ENCODE data around the gene NOL11.
"Not testable (repeated sequence)": the region's sequence is repeated elsewhere in the genome, so short reads cannot be mapped to it uniquely, and the experiment has no call there.

NOL11 gene

GRCh38 chr17:67711916-67712315, 5.8 kb upstream of the NOL11 start:
- DNase-seq = no peak

DNA sequence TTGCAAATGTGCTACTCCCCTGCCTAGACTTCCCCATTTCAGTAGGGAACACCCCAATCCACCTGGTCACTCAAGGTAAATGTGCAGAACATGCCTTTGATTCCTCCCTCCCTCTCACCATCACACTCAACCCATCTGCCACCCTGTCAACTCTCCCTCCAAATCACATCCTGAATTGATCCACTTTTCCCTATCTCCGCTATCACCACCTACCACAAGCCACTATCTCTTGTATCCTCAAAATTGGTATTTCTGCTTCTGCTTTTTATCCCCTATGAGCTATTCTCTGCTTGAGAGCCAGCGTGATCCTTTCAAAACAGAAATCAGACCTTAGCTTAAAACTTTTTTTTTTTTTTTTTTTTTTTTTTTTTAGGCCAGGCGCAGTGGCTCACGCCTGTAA, 5.4 kb upstream of the NOL11 start:
- no peak for DNase-seq

GRCh38 chr17:67713169-67713568, 4.6 kb upstream of the NOL11 start:
- DNase-seq = no peak

DNA sequence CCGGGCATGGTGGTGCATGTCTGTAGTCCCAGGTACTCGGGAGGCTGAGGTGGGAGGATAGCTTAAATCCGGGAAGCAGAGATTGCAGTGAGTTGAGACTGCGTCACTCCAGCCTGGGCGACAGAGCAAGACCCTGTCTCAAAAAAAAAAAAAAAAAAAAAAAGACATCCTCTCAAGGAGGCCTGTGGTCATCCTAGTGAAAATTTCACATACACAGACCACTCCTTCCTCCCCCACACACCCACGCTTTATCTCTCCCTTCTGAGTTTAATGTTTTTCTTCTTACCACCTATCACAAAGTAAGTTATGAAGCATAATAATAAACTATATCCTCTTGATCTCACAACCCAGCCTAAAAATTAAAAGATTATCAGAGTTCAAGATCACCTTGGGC, 1.3 kb upstream of the NOL11 start:
- DNase-seq = no peak

GRCh38 chr17:67717192-67717623, 528 bp upstream of the NOL11 start:
- no peak for DNase-seq

DNA sequence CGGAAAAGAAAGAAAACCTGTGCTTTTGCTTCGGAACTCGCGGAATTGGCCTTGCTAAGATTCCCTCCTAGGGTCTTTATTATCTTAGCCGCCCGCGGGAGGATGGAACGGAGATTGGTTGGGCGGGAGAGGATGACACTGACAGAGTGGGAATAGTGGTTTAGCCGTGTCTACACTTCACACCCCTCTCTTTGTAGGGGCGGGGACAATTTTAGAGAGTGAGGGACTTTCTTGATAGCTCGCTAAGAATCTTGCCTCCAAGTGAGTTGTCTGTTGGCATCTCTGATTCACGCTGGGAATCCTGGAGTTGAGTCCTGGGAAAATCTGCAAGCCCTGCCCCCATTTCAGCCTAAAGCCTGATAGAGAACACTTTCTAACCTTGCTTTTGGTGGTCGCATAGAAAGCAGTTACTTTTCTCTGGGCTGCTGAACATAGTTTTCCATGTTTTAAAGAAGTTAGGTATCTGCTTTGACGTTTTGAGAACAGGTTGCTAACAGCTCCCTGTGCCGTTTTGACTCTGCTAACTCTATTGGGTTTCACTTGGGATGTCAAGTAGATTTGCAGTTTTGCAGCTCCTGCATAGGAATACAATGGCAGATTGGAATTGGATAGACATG, 697 bp downstream of the NOL11 start:
- DNase-seq = no peak

- no peak for DNase-seq
Measured at GRCh38 chr17:67725373-67725791, 7.6 kb downstream of the NOL11 start.

DNA sequence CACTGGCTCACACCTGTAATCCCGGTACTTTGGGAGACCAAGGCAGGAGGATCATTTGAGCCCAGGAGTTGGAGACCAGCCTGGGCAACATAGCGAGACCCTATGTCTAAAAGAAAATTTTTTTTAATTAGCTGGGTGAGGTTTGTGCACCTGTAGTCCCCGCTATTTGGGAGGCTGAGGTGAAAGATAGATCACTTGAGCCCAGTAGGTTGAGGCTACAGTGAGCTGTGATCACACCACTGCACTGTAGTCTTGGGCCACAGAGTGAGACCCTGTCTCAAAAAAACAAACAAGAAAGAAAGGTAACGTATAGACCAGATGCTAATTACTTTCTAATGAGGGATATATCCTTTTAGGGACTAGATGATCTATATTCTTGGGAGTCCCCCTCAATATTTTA, 8.1 kb downstream of the NOL11 start:
- no peak for DNase-seq

DNA sequence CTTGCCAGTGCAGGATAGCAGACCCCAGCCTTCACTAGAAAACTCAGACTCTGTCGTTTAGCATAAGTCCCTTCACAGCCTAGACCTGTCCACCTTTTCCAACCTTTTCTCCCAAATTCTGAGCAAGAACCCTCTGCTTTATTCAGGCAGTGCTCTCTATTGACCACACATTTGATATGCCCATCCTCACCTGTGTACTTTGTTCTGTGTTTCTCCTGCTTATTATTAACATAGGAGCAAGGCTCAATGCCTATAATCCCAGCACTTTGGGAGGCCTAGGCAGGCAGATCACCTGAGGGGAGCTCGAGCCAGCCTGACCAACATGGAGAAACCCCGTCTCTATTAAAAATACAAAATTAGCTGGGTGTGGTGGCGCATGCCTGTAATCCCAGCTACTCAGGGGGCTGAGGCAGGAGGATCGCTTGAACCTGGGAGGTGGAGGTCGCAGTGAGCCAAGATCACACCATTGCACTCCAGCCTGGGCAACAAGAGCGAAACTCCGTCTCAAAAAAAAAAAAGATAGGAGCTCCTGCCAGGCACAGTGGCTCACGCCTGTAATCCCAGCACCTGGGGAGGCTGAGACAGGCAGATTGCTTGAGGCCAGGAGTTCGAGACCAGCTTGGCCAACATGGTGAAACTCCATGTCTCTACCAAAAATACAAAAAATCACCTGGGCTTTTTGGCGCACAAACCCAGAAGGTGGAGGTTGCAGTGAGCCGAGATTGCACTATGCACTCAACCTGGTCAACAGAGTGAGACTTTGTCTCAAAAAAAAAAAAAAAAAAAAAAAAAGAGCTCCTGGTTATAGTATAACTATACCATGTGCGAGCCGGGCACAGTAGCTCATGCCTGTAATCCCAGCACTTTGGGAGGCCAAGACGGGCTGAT, 9.7 kb downstream of the NOL11 start:
- not testable (repeated sequence) for DNase-seq

- DNase-seq = no peak
Measured at GRCh38 chr17:67729903-67730302, 12.2 kb downstream of the NOL11 start.

GRCh38 chr17:67730731-67731130, 13.0 kb downstream of the NOL11 start:
- DNase-seq = no peak

DNA sequence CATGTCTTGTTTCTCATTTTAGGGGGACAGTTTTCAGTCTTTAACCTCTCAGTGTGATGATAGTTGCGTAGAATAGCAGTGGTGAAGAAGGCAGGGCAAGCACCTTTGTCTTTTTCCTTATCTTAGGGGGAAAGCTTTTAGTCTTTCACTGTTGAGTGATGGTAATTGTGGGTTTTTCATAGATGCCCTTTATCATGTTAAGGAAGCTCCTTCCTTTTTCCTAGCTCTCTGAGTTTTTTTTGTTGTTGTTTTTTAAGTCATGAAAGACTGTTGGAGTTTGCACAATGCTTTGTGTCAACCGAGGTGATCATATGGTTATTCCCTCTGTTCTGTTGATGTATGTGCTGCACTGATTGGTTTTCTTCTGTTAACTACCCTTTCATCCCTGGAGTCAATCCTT, 15.7 kb downstream of the NOL11 start:
- DNase-seq = no peak

GRCh38 chr17:67737145-67737544, 19.4 kb downstream of the NOL11 start:
- no peak for DNase-seq

- DNase-seq = no peak
Measured at GRCh38 chr17:67742025-67742424, 24.3 kb downstream of the NOL11 start.

DNA sequence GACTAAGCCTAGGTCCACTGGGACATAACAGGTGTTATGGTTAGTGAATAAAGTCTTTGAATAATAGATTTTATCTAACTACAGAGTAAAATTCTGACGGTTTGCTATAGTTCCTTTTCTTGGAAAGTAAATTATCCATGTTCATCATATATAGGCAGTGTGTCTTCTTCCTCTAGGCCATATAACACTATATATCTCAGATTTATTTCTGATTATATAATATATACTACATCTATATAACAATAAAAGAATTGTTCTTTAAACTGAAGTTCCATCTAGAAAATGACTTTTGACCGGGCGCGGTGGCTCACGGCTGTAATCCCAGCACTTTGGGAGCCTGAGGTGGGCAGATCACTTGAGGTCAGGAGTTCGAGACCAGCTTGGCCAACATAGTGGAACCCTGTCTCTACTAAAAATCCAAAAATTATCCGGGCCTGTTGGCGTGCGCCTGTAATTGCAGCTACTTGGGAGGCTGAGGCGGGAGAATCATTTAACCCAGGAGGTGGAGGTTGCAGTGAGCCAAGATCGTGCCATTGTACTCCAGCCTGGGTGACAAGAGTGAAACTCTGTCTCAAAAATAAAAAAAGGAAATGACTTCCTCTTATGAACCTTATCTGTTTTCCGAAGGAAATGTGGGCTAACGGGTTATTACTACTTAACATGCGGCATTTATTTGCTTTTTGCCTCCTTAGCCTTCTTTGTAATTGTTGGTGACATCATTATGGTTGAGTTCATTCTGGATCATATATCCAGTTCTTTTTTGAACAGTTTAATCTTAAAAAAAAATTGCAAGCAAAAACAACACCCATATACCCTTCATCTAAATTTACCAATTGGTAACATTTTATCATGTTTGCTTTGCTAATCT, 29.2 kb downstream of the NOL11 start:
- no peak for DNase-seq

GRCh38 chr17:67747681-67748235, 30.0 kb downstream of the NOL11 start:
- no peak for DNase-seq

- no peak for DNase-seq
Measured at GRCh38 chr17:67750067-67750466, 32.3 kb downstream of the NOL11 start.

GRCh38 chr17:67751101-67752074, 33.7 kb downstream of the NOL11 start:
- DNase-seq = no peak

DNA sequence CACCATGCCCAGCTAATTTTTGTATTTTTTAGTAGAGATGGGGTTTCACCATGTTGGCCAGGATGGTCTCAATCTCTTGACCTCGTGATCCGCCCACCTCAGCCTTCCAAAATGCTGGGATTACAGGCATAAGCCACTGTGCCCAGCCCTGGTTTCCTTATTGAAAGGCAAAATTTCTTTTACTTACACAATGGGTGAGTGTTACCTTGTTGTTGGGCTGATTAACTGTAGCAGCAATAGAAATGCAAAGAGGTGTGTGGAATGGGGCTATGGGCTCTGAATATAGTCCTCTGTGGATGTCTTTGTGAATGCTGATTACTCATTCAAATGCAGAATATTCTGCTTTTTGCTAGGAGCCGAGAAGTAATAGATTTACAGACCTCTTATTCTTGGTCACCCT, 34.4 kb downstream of the NOL11 start:
- not testable (repeated sequence) for DNase-seq

DNA sequence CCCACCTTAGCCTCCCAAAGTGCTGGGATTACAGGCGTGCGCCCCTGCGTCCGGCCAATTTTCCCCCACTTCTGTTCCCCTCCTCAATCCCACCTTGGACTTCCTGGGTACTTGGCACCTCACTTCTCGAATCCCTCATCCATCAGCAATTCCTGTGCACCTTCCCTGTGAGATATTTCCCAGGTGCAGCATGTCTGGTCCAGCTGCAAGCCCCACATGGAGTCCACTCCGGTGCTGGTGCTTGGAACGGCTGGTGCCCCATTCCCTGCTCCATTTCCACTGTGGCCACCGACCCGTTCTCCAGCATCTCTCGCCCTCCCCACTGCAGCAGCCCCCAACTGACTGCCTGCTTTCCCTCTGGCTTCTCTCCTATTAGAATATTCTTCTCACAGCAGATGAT, 35.3 kb downstream of the NOL11 start:
- no peak for DNase-seq

GRCh38 chr17:67754001-67754400, 36.3 kb downstream of the NOL11 start:
- no peak for DNase-seq

GRCh38 chr17:67754686-67755085, 37.0 kb downstream of the NOL11 start:
- not testable (repeated sequence) for DNase-seq
